HEK293 (cell line): Measurements from ENCODE around the gene CCDC9.

Experiments
- CTCF ChIA-PET: fragments of 350-600 bp; formaldehyde crosslinking; extraction: SDS; loops from one replicate; lab custom pipeline; 2021; ENCODE audit warnings: antibody characterized with exemption; lab: Yijun Ruan, JAX
- POLR2A ChIA-PET: fragments of 300-600 bp; formaldehyde crosslinking; extraction: SDS; loops from one replicate; lab custom pipeline; 2020; ENCODE audit warnings: antibody characterized with exemption, inconsistent platforms; lab: Yijun Ruan, JAX
- H3K27ac ChIP-seq: fragments of 200-500 bp; sonication (Bioruptor generic); 2 replicates; pipeline ENCODE4 v1.5.1; 2014; ENCODE audit warnings: low read depth, low read length, control low read depth, inconsistent platforms; ENCODE audit errors: extremely low read depth
- H3K36me3 ChIP-seq, 2 experiments: fragments of 200-500 bp in 1 of 2; sonication (Bioruptor generic) in 1 of 2; 1 replicate in 1 of 2; 2 replicates in 1 of 2; pipeline ENCODE4 v1.5.1; 2014 to 2017; ENCODE audit warnings: inconsistent platforms in 2 of 2, low read length in 2 of 2; ENCODE audit not compliant: control insufficient read depth in 2 of 2, insufficient read depth in 1 of 2
- H3K4me1 ChIP-seq: fragments of 200-500 bp; sonication (Bioruptor generic); 2 replicates; pipeline ENCODE4 v1.5.1; 2014; ENCODE audit warnings: mild to moderate bottlenecking, low read length, inconsistent platforms; ENCODE audit not compliant: control insufficient read depth, insufficient read depth
- H3K4me3 ChIP-seq: 2 replicates; pipeline ENCODE4 v1.5.1; 2011; ENCODE audit warnings: low read depth, mild to moderate bottlenecking, control low read depth, low read length, moderate library complexity
- H3K9me3 ChIP-seq: fragments of 200-500 bp; sonication (Bioruptor generic); 2 replicates; pipeline ENCODE4 v1.5.1; 2014; ENCODE audit warnings: low read depth, low read length, inconsistent platforms; ENCODE audit not compliant: control insufficient read depth, insufficient read depth
- HOXC10 ChIP-seq: sonication (generic); formaldehyde crosslinking; IDR thresholded peaks from 2 replicates; pipeline ENCODE4 v1.8.1; 2023; ENCODE audit warnings: mild to moderate bottlenecking, missing genetic modification reagents
- KLF9 ChIP-seq: fragments of 450-650 bp; formaldehyde crosslinking; IDR thresholded peaks from 2 replicates; pipeline ENCODE4 v1.5.1; 2016; ENCODE audit warnings: missing biosample characterization, missing genetic modification characterization, low read depth
- PATZ1 ChIP-seq: fragments of 450-650 bp; formaldehyde crosslinking; IDR thresholded peaks from 2 replicates; pipeline ENCODE4 v1.5.1; 2016; ENCODE audit warnings: missing biosample characterization, missing genetic modification characterization
- PRDM1 ChIP-seq: fragments of 450-650 bp; formaldehyde crosslinking; IDR thresholded peaks from 2 replicates; pipeline ENCODE4; 2016; ENCODE audit warnings: missing biosample characterization, missing genetic modification characterization
- SP2 ChIP-seq: fragments of 450-650 bp; formaldehyde crosslinking; IDR thresholded peaks from 2 replicates; pipeline ENCODE4 v1.5.1; 2016; ENCODE audit warnings: missing biosample characterization, missing genetic modification characterization
- WT1 ChIP-seq: fragments of 450-650 bp; formaldehyde crosslinking; IDR thresholded peaks from 2 replicates; pipeline ENCODE4 v1.5.1; 2016; ENCODE audit warnings: missing biosample characterization, missing genetic modification characterization
- ZBTB11 ChIP-seq: fragments of 450-650 bp; formaldehyde crosslinking; conservative IDR thresholded peaks from 2 replicates; pipeline ENCODE4 v1.5.1; 2016; ENCODE audit warnings: low read depth, missing biosample characterization, missing genetic modification characterization
- ZFP3 ChIP-seq: fragments of 450-650 bp; formaldehyde crosslinking; IDR thresholded peaks from 2 replicates; pipeline ENCODE4 v1.5.1; 2016; ENCODE audit warnings: low read depth, missing biosample characterization, missing genetic modification characterization
- ZFP37 ChIP-seq: fragments of 450-650 bp; formaldehyde crosslinking; IDR thresholded peaks from 2 replicates; pipeline ENCODE4 v1.5.1; 2016; ENCODE audit warnings: missing biosample characterization, missing genetic modification characterization
- ZNF174 ChIP-seq: fragments of 450-650 bp; formaldehyde crosslinking; IDR thresholded peaks from 2 replicates; pipeline ENCODE4 v1.5.0; 2017; ENCODE audit warnings: missing biosample characterization, mild to moderate bottlenecking, missing genetic modification characterization
- ZNF23 ChIP-seq: fragments of 450-650 bp; formaldehyde crosslinking; IDR thresholded peaks from 2 replicates; pipeline ENCODE4 v1.5.1; 2016; ENCODE audit warnings: missing biosample characterization, missing genetic modification characterization, borderline replicate concordance
- ZNF341 ChIP-seq: fragments of 450-650 bp; formaldehyde crosslinking; IDR thresholded peaks from 2 replicates; pipeline ENCODE4; 2016; ENCODE audit warnings: low read depth, missing biosample characterization, missing genetic modification characterization
- ZNF366 ChIP-seq: fragments of 450-650 bp; formaldehyde crosslinking; conservative IDR thresholded peaks from 2 replicates; pipeline ENCODE4 v1.5.1; 2016; ENCODE audit warnings: missing biosample characterization, missing genetic modification characterization
- ZNF416 ChIP-seq: fragments of 450-650 bp; formaldehyde crosslinking; IDR thresholded peaks from 2 replicates; pipeline ENCODE4 v1.5.1; 2016; ENCODE audit warnings: missing biosample characterization, missing genetic modification characterization
- ZNF585B ChIP-seq: fragments of 450-650 bp; formaldehyde crosslinking; IDR thresholded peaks from 2 replicates; pipeline ENCODE4 v1.5.1; 2016; ENCODE audit warnings: missing biosample characterization, missing genetic modification characterization
- ZNF843 ChIP-seq: fragments of 450-650 bp; formaldehyde crosslinking; IDR thresholded peaks from 2 replicates; pipeline ENCODE4 v1.5.1; 2016; ENCODE audit warnings: missing biosample characterization, missing genetic modification characterization
- ZSCAN23 ChIP-seq: fragments of 450-650 bp; formaldehyde crosslinking; IDR thresholded peaks from 2 replicates; pipeline ENCODE4 v1.5.1; 2016; ENCODE audit warnings: missing biosample characterization, missing genetic modification characterization
- TF ChIP-seq, protein P1 (sequence below): fragments of 450-650 bp; formaldehyde crosslinking; IDR thresholded peaks from 2 replicates; pipeline ENCODE4 v1.5.1; 2017; ENCODE audit warnings: missing biosample characterization, missing genetic modification characterization
- TF ChIP-seq, protein P2 (sequence below): fragments of 450-650 bp; formaldehyde crosslinking; IDR thresholded peaks from 2 replicates; pipeline ENCODE4 v1.5.1; 2016; ENCODE audit warnings: missing biosample characterization, missing genetic modification characterization

The CCDC9 gene

DNA sequence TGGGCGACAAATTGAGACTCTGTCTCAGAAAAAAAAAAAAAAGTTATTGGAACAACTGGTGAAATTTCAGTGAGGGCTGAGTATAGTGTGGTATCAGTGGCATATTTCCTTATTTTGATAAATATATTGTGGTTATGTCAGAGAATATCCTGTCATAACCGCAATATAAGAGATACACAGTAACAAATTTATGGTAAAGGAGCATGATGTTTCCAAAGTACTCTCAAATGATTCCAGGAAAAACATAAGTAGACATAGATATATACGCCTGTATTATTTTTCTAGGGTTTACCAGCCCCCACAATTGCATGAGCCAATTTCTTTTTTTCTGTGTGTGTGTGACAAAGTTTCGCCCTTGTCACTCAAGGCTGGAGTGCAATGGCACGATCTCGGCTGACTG is 47.6 kb downstream of the CCDC9 start:
- no peaks in the 10 kb centered on the region for H3K4me1 ChIP-seq
- no peak overlapping the region for H3K4me3 ChIP-seq
- no peaks in the 10 kb centered on the region for H3K9me3 ChIP-seq
- no peak overlapping the region for H3K27ac ChIP-seq
- TF ChIP-seq PRDM1 (tag by site-specific recombination) = no peak
- no peak for TF ChIP-seq ZBTB11 (tag by site-specific recombination)
- TF ChIP-seq ZNF416 (tag by site-specific recombination) = no peak
- no peak for TF ChIP-seq ZNF23 (tag by site-specific recombination)
- no peak for TF ChIP-seq ZFP3
- no peak for TF ChIP-seq ZNF366 (tag by site-specific recombination)
- TF ChIP-seq ZNF585B (tag by site-specific recombination) = no peak
- TF ChIP-seq, protein P1, sequence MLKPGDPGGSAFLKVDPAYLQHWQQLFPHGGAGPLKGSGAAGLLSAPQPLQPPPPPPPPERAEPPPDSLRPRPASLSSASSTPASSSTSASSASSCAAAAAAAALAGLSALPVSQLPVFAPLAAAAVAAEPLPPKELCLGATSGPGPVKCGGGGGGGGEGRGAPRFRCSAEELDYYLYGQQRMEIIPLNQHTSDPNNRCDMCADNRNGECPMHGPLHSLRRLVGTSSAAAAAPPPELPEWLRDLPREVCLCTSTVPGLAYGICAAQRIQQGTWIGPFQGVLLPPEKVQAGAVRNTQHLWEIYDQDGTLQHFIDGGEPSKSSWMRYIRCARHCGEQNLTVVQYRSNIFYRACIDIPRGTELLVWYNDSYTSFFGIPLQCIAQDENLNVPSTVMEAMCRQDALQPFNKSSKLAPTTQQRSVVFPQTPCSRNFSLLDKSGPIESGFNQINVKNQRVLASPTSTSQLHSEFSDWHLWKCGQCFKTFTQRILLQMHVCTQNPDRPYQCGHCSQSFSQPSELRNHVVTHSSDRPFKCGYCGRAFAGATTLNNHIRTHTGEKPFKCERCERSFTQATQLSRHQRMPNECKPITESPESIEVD (tag by site-specific recombination) = no peak
- no peak for TF ChIP-seq ZNF843
- TF ChIP-seq SP2 (tag by site-specific recombination) = no peak
- no peak for TF ChIP-seq KLF9 (tag by site-specific recombination)
- TF ChIP-seq, protein P2, sequence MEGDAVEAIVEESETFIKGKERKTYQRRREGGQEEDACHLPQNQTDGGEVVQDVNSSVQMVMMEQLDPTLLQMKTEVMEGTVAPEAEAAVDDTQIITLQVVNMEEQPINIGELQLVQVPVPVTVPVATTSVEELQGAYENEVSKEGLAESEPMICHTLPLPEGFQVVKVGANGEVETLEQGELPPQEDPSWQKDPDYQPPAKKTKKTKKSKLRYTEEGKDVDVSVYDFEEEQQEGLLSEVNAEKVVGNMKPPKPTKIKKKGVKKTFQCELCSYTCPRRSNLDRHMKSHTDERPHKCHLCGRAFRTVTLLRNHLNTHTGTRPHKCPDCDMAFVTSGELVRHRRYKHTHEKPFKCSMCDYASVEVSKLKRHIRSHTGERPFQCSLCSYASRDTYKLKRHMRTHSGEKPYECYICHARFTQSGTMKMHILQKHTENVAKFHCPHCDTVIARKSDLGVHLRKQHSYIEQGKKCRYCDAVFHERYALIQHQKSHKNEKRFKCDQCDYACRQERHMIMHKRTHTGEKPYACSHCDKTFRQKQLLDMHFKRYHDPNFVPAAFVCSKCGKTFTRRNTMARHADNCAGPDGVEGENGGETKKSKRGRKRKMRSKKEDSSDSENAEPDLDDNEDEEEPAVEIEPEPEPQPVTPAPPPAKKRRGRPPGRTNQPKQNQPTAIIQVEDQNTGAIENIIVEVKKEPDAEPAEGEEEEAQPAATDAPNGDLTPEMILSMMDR (tag by site-specific recombination) = no peak
- TF ChIP-seq ZNF341 (tag by site-specific recombination) = no peak
- no peak for TF ChIP-seq ZNF174
- TF ChIP-seq ZFP37 (tag by site-specific recombination) = no peak
- no peak for TF ChIP-seq WT1 (tag by site-specific recombination)
- TF ChIP-seq ZSCAN23 (tag by site-specific recombination) = no peak
- no peak for TF ChIP-seq HOXC10
- no peak for TF ChIP-seq PATZ1 (tag by site-specific recombination)
- TF ChIP-seq, all 188 proteins: peak for 0
- POLR2A ChIA-PET = no interaction called here
- CTCF ChIA-PET = interaction anchor here (0.6 to 2.5 kb wide), 12 partner anchors 7 to 485 kb away, joined by 3 to 19 read pairs (median 3); partner anchors contain the start of gene EHD2
- H3K36me3 ChIP-seq = no peaks in the 10 kb centered on the region
